ENCODE results near the gene SYT12.
A peak's percentile ranks its signal among the peaks of the same experiment; 100 is the strongest.

SYT12 gene

GRCh38 chr11:67082071-67082791 lies 59.3 kb downstream of the SYT12 start:
- peak overlapping the region; percentile 47 for H2AFZ ChIP-seq (ENCODE audit: low read length)
- peaks cover 15% of the 10 kb centered on the region for H3K4me1 ChIP-seq (ENCODE audit: insufficient read depth, low read length, poor library complexity, severe bottlenecking)
- no peaks in the 10 kb centered on the region for H3K27me3 ChIP-seq (ENCODE audit: insufficient read depth, low read length, poor library complexity, severe bottlenecking)
- TF ChIP-seq CTCF (conservative IDR thresholded peaks at IDR 0.05; ENCODE audit: low read length), result no peak
- TF ChIP-seq EZH2phosphoT487 (IDR thresholded peaks at IDR 0.05; ENCODE audit: borderline replicate concordance), result no peak
- peak overlapping the region; percentile 69 for H3K9ac ChIP-seq (ENCODE audit: low read depth, low read length, poor library complexity, severe bottlenecking)
- no peaks in the 10 kb centered on the region for H3K9me2 ChIP-seq (replicated peaks; ENCODE audit: low read depth, low read length)
- H4K20me1 ChIP-seq (ENCODE audit: insufficient read depth, low read length, poor library complexity, severe bottlenecking), result no peaks in the 10 kb centered on the region
- peak overlapping the region; percentile 58 for H3K4me2 ChIP-seq (ENCODE audit: low read depth, low read length, poor library complexity, severe bottlenecking)
- H3F3A ChIP-seq (ENCODE audit: low read depth), result 0 out of 2 replicates have a peak, but pooled peaks cover 3% of the 10 kb centered on the region
- no peaks in the 10 kb centered on the region for H3K9me3 ChIP-seq (ENCODE audit: insufficient read depth, low read depth, low read length)
- H3K4me3 ChIP-seq (ENCODE audit: low read length, poor library complexity, severe bottlenecking), result peak overlapping the region; percentile 44
- H3K79me2 ChIP-seq (ENCODE audit: insufficient read depth, low read length), result no peaks in the 10 kb centered on the region
- no peaks in the 10 kb centered on the region for H3K36me3 ChIP-seq (ENCODE audit: insufficient read depth, low read length)

GRCh38 chr11:67083786-67084366 lies 60.9 kb downstream of the SYT12 start:
- H3K27me3 ChIP-seq (ENCODE audit: insufficient read depth, low read length, poor library complexity, severe bottlenecking), result no peaks in the 10 kb centered on the region
- peaks cover 15% of the 10 kb centered on the region for H3K4me1 ChIP-seq (ENCODE audit: insufficient read depth, low read length, poor library complexity, severe bottlenecking)
- no peaks in the 10 kb centered on the region for H3K36me3 ChIP-seq (ENCODE audit: insufficient read depth, low read length)
- H3K9ac ChIP-seq (ENCODE audit: low read depth, low read length, poor library complexity, severe bottlenecking), result no peak overlapping the region
- H3F3A ChIP-seq (ENCODE audit: low read depth), result 0 out of 2 replicates have a peak, but pooled peaks cover 3% of the 10 kb centered on the region
- H3K79me2 ChIP-seq (ENCODE audit: insufficient read depth, low read length), result no peaks in the 10 kb centered on the region
- H4K20me1 ChIP-seq (ENCODE audit: insufficient read depth, low read length, poor library complexity, severe bottlenecking), result no peaks in the 10 kb centered on the region
- no peaks in the 10 kb centered on the region for H3K9me3 ChIP-seq (ENCODE audit: insufficient read depth, low read depth, low read length)
- no peak overlapping the region for H3K4me2 ChIP-seq (ENCODE audit: low read depth, low read length, poor library complexity, severe bottlenecking)
- no peak for TF ChIP-seq EZH2phosphoT487 (IDR thresholded peaks at IDR 0.05; ENCODE audit: borderline replicate concordance)
- TF ChIP-seq CTCF (conservative IDR thresholded peaks at IDR 0.05; ENCODE audit: low read length), result no peak
- H2AFZ ChIP-seq (ENCODE audit: low read length), result no peak overlapping the region
- H3K9me2 ChIP-seq (replicated peaks; ENCODE audit: low read depth, low read length), result no peaks in the 10 kb centered on the region
- no peak overlapping the region for H3K4me3 ChIP-seq (ENCODE audit: low read length, poor library complexity, severe bottlenecking)

- Histone ChIP-seq H4K20me1 (ENCODE audit: insufficient read depth, low read length, poor library complexity, severe bottlenecking) (no peaks in the 10 kb centered on the region), H3K36me3 (ENCODE audit: insufficient read depth, low read length) (no peaks in the 10 kb centered on the region), H3K27me3 (ENCODE audit: insufficient read depth, low read length, poor library complexity, severe bottlenecking) (no peaks in the 10 kb centered on the region), H3K79me2 (ENCODE audit: insufficient read depth, low read length) (no peaks in the 10 kb centered on the region), H3F3A (ENCODE audit: low read depth) (0 out of 2 replicates have a peak, but pooled peaks cover 3% of the 10 kb centered on the region), H3K9me2 (replicated peaks; ENCODE audit: low read depth, low read length) (no peaks in the 10 kb centered on the region), H3K9ac (ENCODE audit: low read depth, low read length, poor library complexity, severe bottlenecking) (no peak overlapping the region), H3K4me2 (ENCODE audit: low read depth, low read length, poor library complexity, severe bottlenecking) (no peak overlapping the region), H3K9me3 (ENCODE audit: insufficient read depth, low read depth, low read length) (no peaks in the 10 kb centered on the region), H3K4me1 (ENCODE audit: insufficient read depth, low read length, poor library complexity, severe bottlenecking) (peaks cover 15% of the 10 kb centered on the region), H3K4me3 (ENCODE audit: low read length, poor library complexity, severe bottlenecking) (no peak overlapping the region), H2AFZ (ENCODE audit: low read length) (no peak overlapping the region)
- no peak for TF ChIP-seq CTCF (conservative IDR thresholded peaks at IDR 0.05; ENCODE audit: low read length)
- TF ChIP-seq EZH2phosphoT487 (IDR thresholded peaks at IDR 0.05; ENCODE audit: borderline replicate concordance), result no peak
These were observed 62.7 kb downstream of the SYT12 start for GRCh38 chr11:67085617-67086016.

All from Loucy (cell line).